Measurements from ENCODE around the gene COMP.

The COMP gene

GRCh38 chr19:18782559-18783225 lies 8.4 kb downstream of the COMP start:
- no peak for DNase-seq

- peak; percentile 24 for DNase-seq
These were observed 9.1 kb downstream of the COMP start for GRCh38 chr19:18781885-18782527.

- no peak for DNase-seq
These were observed 10.0 kb downstream of the COMP start for GRCh38 chr19:18781047-18781600.

- DNase-seq = no peak
These were observed 10.5 kb downstream of the COMP start for GRCh38 chr19:18780631-18781030.

- no peak for DNase-seq
These were observed 11.0 kb downstream of the COMP start for GRCh38 chr19:18780081-18780480.

- DNase-seq = no peak
These were observed 12.1 kb downstream of the COMP start for GRCh38 chr19:18778826-18779495.

GRCh38 chr19:18778076-18778389 lies 13.1 kb downstream of the COMP start:
- no peak for DNase-seq

GRCh38 chr19:18777301-18778075 lies 13.6 kb downstream of the COMP start:
- DNase-seq = no peak

- no peak for DNase-seq
These were observed 14.4 kb downstream of the COMP start for GRCh38 chr19:18776736-18777135.

- DNase-seq = no peak
These were observed 14.9 kb downstream of the COMP start for GRCh38 chr19:18776288-18776594.

GRCh38 chr19:18775586-18776287 lies 15.4 kb downstream of the COMP start:
- DNase-seq = no peak

GRCh38 chr19:18774782-18775444 lies 16.2 kb downstream of the COMP start:
- DNase-seq = no peak

- DNase-seq = no peak
These were observed 17.0 kb downstream of the COMP start for GRCh38 chr19:18774107-18774506.

- no peak for DNase-seq
These were observed 17.4 kb downstream of the COMP start for GRCh38 chr19:18773682-18774081.

- no peak for DNase-seq
These were observed 18.2 kb downstream of the COMP start for GRCh38 chr19:18772620-18773587.

GRCh38 chr19:18771328-18772242 lies 19.5 kb downstream of the COMP start:
- DNase-seq = peak; percentile 11

GRCh38 chr19:18770663-18771327 lies 20.3 kb downstream of the COMP start:
- no peak for DNase-seq

GRCh38 chr19:18769989-18770528 lies 21.0 kb downstream of the COMP start:
- DNase-seq = no peak
